IMR-90 (cell line): ENCODE results near the gene ZNF598. TPM values are rescaled to one million over a fixed set of nuclear protein-coding genes. Genes with fewer than 3 reads are reported as not detected.

Experiments used
- ATAC-seq: fragments of 200-7000 bp; cut with Tn5 transposase; 2 replicates; pipeline ENCODE4 v1.9.1; 2020; ENCODE audit warnings: low read depth, mild to moderate bottlenecking, moderate library complexity
- BruUV-seq: library from RNA; stranded (reverse); fragments of 400-500 nt; replicated peaks from 2 replicates; lab custom pipeline; 2021; lab: Mats Ljungman, UMichigan
- CTCF ChIA-PET: fragments of 300-600 bp; formaldehyde crosslinking; extraction: SDS; loops from one replicate; lab custom pipeline; 2021; ENCODE audit warnings: antibody characterized with exemption; lab: Yijun Ruan, JAX
- POLR2A ChIA-PET: fragments of 300-600 bp; sonication (Branson Sonifier 250); formaldehyde crosslinking; loops from one replicate; lab custom pipeline; 2022; ENCODE audit warnings: antibody characterized with exemption; ENCODE audit not compliant: unreplicated experiment; lab: Charles Lee
- DNase-seq: peaks from one replicate; pipeline ENCODE4 v3.0.0; 2013
- H2AFZ ChIP-seq: replicated peaks from 2 replicates; pipeline ENCODE3; 2013; ENCODE audit warnings: low read length, mild to moderate bottlenecking; ENCODE audit not compliant: poor library complexity
- H2AK5ac ChIP-seq: 2 replicates; pipeline ENCODE4 v1.6.1; 2013; ENCODE audit warnings: low read depth, low read length, inconsistent platforms
- H2AK9ac ChIP-seq: replicated peaks from 2 replicates; pipeline ENCODE3; 2013; ENCODE audit warnings: mild to moderate bottlenecking, low read depth, low read length, moderate library complexity; ENCODE audit not compliant: poor library complexity
- H2BK120ac ChIP-seq: 2 replicates; pipeline ENCODE4 v1.6.1; 2013; ENCODE audit warnings: low read depth, low read length, inconsistent platforms
- H2BK15ac ChIP-seq: 3 replicates; pipeline ENCODE4 v1.6.1; 2013; ENCODE audit warnings: low read depth, low read length, inconsistent platforms
- H2BK20ac ChIP-seq: 2 replicates; pipeline ENCODE4 v1.6.1; 2013; ENCODE audit warnings: low read depth, mild to moderate bottlenecking, inconsistent platforms, low read length, moderate library complexity
- H2BK5ac ChIP-seq: 2 replicates; pipeline ENCODE4 v1.6.1; 2013; ENCODE audit warnings: mild to moderate bottlenecking, low read depth, low read length, inconsistent platforms; ENCODE audit not compliant: poor library complexity, severe bottlenecking
- H3K14ac ChIP-seq: replicated peaks from 2 replicates; pipeline ENCODE4 v1.6.1; 2013; ENCODE audit warnings: low read depth, low read length, inconsistent platforms
- H3K18ac ChIP-seq: 2 replicates; pipeline ENCODE4 v1.6.1; 2013; ENCODE audit warnings: low read depth, low read length, control low read depth
- H3K23ac ChIP-seq: 2 replicates; pipeline ENCODE4 v1.6.1; 2013; ENCODE audit warnings: low read depth, low read length, inconsistent platforms
- H3K27ac ChIP-seq: 2 replicates; pipeline ENCODE4 v1.5.1; 2013; ENCODE audit warnings: mild to moderate bottlenecking, control low read depth, low read length; ENCODE audit not compliant: insufficient read depth
- H3K27me3 ChIP-seq: 2 replicates; pipeline ENCODE4 v1.6.1; 2013; ENCODE audit warnings: low read length; ENCODE audit not compliant: control insufficient read depth, insufficient read depth
- H3K36me3 ChIP-seq: 2 replicates; pipeline ENCODE4 v1.6.1; 2013; ENCODE audit warnings: low read length, mixed read lengths; ENCODE audit not compliant: control insufficient read depth, insufficient read depth
- H3K4ac ChIP-seq: 2 replicates; pipeline ENCODE4 v1.6.1; 2013; ENCODE audit warnings: low read depth, low read length, inconsistent platforms
- H3K4me1 ChIP-seq: 2 replicates; pipeline ENCODE4 v1.6.1; 2013; ENCODE audit warnings: low read length, mixed read lengths; ENCODE audit not compliant: control insufficient read depth, insufficient read depth
- H3K4me2 ChIP-seq: 2 replicates; pipeline ENCODE4 v1.6.1; 2013; ENCODE audit warnings: low read depth, mild to moderate bottlenecking, control low read depth, low read length, moderate library complexity
- H3K4me3 ChIP-seq: 2 replicates; pipeline ENCODE4 v1.5.1; 2013; ENCODE audit warnings: low read depth, mild to moderate bottlenecking, control low read depth, low read length, moderate library complexity; ENCODE audit not compliant: insufficient read depth
- H3K56ac ChIP-seq: 2 replicates; pipeline ENCODE4 v1.6.1; 2013; ENCODE audit warnings: low read length, inconsistent platforms; ENCODE audit not compliant: insufficient read depth; ENCODE audit errors: extremely low read depth
- H3K79me1 ChIP-seq, 2 experiments: 2 replicates each; pipeline ENCODE4 v1.6.1; 2013; ENCODE audit warnings: low read length in 2 of 2, inconsistent platforms in 1 of 2, low read depth in 1 of 2
- H3K9ac ChIP-seq: 2 replicates; pipeline ENCODE4 v1.6.1; 2013; ENCODE audit warnings: low read depth, low read length, control low read depth
- H3K9me1 ChIP-seq: 2 replicates; pipeline ENCODE4 v1.6.1; 2013; ENCODE audit warnings: low read length, inconsistent platforms; ENCODE audit not compliant: insufficient read depth
- H3K9me3 ChIP-seq: 2 replicates; pipeline ENCODE4 v1.6.1; 2013; ENCODE audit warnings: low read length; ENCODE audit not compliant: control insufficient read depth, insufficient read depth
- H4K20me1 ChIP-seq: 2 replicates; pipeline ENCODE4 v1.6.1; 2013; ENCODE audit warnings: low read length, inconsistent platforms; ENCODE audit not compliant: insufficient read depth
- H4K5ac ChIP-seq: 2 replicates; pipeline ENCODE4 v1.6.1; 2013; ENCODE audit warnings: mild to moderate bottlenecking, low read depth, low read length, control low read depth
- H4K8ac ChIP-seq, 2 experiments: 2 replicates each; pipeline ENCODE4 v1.6.1; 2013; ENCODE audit warnings: low read depth in 2 of 2, low read length in 2 of 2, control low read depth in 1 of 2, inconsistent platforms in 1 of 2
- H4K91ac ChIP-seq: 2 replicates; pipeline ENCODE4 v1.6.1; 2013; ENCODE audit warnings: low read depth, low read length, inconsistent platforms; ENCODE audit not compliant: insufficient read depth
- BHLHE40 ChIP-seq: fragments of 150-350 bp; IDR thresholded peaks from 2 replicates; pipeline ENCODE4 v1.6.1; 2016; ENCODE audit warnings: mild to moderate bottlenecking, low read depth, low read length
- CHD1 ChIP-seq: IDR thresholded peaks from 2 replicates; pipeline ENCODE4 v1.6.1; 2012; ENCODE audit warnings: low read depth, low read length, improper control_type of control experiment
- FOS ChIP-seq: fragments of 150-350 bp; IDR thresholded peaks from 2 replicates; pipeline ENCODE4 v1.6.1; 2016; ENCODE audit warnings: low read depth, low read length
- MAFK ChIP-seq: IDR thresholded peaks from 2 replicates; pipeline ENCODE4 v1.6.1; 2012; ENCODE audit warnings: low read depth, low read length, improper control_type of control experiment
- MAZ ChIP-seq: IDR thresholded peaks from 2 replicates; pipeline ENCODE4 v1.6.1; 2012; ENCODE audit warnings: low read depth, mild to moderate bottlenecking, low read length, improper control_type of control experiment, moderate library complexity, borderline replicate concordance
- MXI1 ChIP-seq: IDR thresholded peaks from 2 replicates; pipeline ENCODE4 v1.6.1; 2012; ENCODE audit warnings: low read depth, mild to moderate bottlenecking, low read length, moderate library complexity, borderline replicate concordance
- NFE2L2 ChIP-seq: fragments of 150-350 bp; IDR thresholded peaks from 2 replicates; pipeline ENCODE4 v1.6.1; 2016; ENCODE audit warnings: low read depth, mild to moderate bottlenecking, low read length
- POLR2A ChIP-seq: IDR thresholded peaks from 2 replicates; pipeline ENCODE4 v1.6.1; 2012; ENCODE audit warnings: mild to moderate bottlenecking, low read depth, low read length
- RCOR1 ChIP-seq: IDR thresholded peaks from 2 replicates; pipeline ENCODE4 v1.6.1; 2012; ENCODE audit warnings: mild to moderate bottlenecking, low read length, improper control_type of control experiment; ENCODE audit not compliant: insufficient replicate concordance
- RFX5 ChIP-seq: IDR thresholded peaks from 2 replicates; pipeline ENCODE4 v1.8.0; 2012; ENCODE audit warnings: low read depth, mild to moderate bottlenecking, low read length, moderate library complexity
- SMC3 ChIP-seq: fragments of 150-350 bp; IDR thresholded peaks from 2 replicates; pipeline ENCODE4 v1.6.1; 2016; ENCODE audit warnings: low read depth, mild to moderate bottlenecking, antibody characterized with exemption, low read length, moderate library complexity
- WGBS, 2 experiments: methylation state at CpG; one replicate each; pipeline versions ENCODE4 v1.1.5 to v1.1.7; 2013; ENCODE audit warnings: missing lambda C conversion rate in 2 of 2; ENCODE audit not compliant: insufficient read length in 1 of 2; ENCODE audit errors: extremely low coverage in 2 of 2; 5-methylcytosine and 5-hydroxymethylcytosine counted together
- dilution Hi-C: fragments of 300-500 bp; cut with HindIII; formaldehyde crosslinking; loops from one replicate; pipeline ENCODE4 v1.14.3; 2018; ENCODE audit warnings: low sequenced_read_pairs; ENCODE audit not compliant: unreplicated experiment
- in situ Hi-C: fragments of 300-500 bp; cut with MboI; formaldehyde crosslinking; loops from 3 replicates; pipeline ENCODE4 v1.14.3; 2019; ENCODE audit warnings: low sequenced_read_pairs, inconsistent platforms, mixed read lengths
- intact Hi-C: fragments of 100-400 bp; cut with micrococcal nuclease; formaldehyde crosslinking; loops from 2 replicates; pipeline ENCODE4 v1.10.0; 2022
- polyA plus RNA-seq, 3 experiments: library from polyadenylated mRNA; depleted of rRNA; stranded (reverse); fragments of >200 nt; gene quantifications; 2 replicates each; pipeline ENCODE4 v1.2.3, GENCODE V29; 2012; ENCODE audit warnings: low replicate concordance in 1 of 3
- total RNA-seq: library from RNA; depleted of rRNA; stranded (reverse); fragments of >200 nt; gene quantifications from 2 replicates; pipeline ENCODE4 v1.2.3, GENCODE V29; 2012
- TF ChIP-seq, protein P1 (sequence below): fragments of 150-350 bp; IDR thresholded peaks from 2 replicates; pipeline ENCODE4 v1.6.1; 2017; ENCODE audit warnings: mild to moderate bottlenecking, antibody characterized with exemption, low read length, low read depth
- TF ChIP-seq, protein P2 (sequence below): conservative IDR thresholded peaks from 2 replicates; pipeline ENCODE4 v1.5.1; 2012; ENCODE audit warnings: mild to moderate bottlenecking, low read depth, low read length, improper control_type of control experiment

Gene ZNF598
- total and polyA plus RNA-seq, 2 of the 4 experiments (the other 2 are of a cell fraction) = 3.4 to 36.4 TPM

DNA sequence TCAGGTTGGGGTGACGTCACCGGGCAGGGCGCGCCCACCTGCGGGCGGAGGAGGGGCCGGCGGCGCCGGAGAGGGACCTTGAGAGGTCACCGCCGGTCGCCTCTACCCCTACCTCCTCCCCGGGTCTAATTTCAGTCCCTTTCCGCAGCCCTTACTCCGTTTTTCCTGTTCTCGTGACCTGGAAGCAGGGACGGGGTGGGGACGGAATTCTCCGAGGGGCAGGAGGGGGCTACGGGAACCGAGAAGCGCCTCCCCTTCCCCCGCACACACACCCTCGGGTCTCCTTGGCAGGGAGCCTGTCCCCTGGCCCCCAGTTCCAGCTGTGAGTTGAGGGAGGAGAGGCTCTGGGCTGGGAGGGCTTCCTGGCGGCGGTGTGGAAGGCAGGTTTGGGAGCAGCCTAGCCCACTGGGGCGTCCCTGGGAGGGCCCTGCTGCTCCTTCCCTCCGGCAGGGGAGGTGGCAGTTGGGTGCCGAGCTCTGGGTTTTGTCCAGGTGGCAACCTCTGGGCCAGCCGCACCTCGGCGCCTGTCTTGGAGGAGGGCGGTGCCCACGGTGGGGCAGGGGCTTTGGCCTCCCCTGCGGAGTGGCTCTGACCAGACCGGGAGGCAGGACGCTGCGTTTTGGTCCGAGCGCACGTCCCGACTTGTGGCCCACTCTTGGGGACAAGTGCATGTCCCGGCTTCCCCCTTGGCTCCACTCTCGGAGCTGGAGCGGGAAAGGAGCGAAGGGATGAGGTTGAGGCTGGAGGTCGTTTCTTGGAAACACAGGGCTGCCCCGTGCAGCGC lies 19.1 kb downstream of the ZNF598 start (continued):
- no peak for TF ChIP-seq RCOR1

DNA sequence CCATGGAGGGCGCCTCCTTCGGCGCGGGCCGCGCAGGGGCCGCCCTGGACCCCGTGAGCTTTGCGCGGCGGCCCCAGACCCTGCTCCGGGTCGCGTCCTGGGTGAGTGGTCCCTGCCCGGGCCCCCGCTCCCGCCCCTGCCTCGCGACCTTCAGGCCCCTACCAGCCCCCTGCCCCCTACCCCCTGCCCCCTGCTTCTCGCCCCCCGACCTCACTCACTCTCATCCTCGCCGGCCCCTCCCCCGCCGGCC lies 19.6 kb downstream of the ZNF598 start:
- 0% methylated on average over 7 of the region's 25 CpGs; no CpG with 5 or more reads in 1 of the 2 experiments for WGBS, 2 experiments
- ChIA-PET CTCF (no interaction called here), POLR2A (no interaction called here)

More for the DNA sequence above, 19.6 kb downstream of the ZNF598 start:
- H3K79me1 ChIP-seq = peaks cover 16 to 24% of the 10 kb centered on the region in 2 experiments
- no peak overlapping the region for H2AK9ac ChIP-seq
- H3K18ac ChIP-seq = no peak overlapping the region
- H2BK120ac ChIP-seq = no peak overlapping the region
- no TSS peak for BruUV-seq
- peaks cover 18% of the 10 kb centered on the region for H3K4me1 ChIP-seq
- H3K27ac ChIP-seq = no peak overlapping the region
- H2BK15ac ChIP-seq = no peak overlapping the region
- intact Hi-C loops (no loop called here), in situ Hi-C loops (no loop called here), dilution Hi-C loops (no loop called here)
- no peak overlapping the region for H2AK5ac ChIP-seq
- no peaks in the 10 kb centered on the region for H4K20me1 ChIP-seq
- no peak overlapping the region for H3K4ac ChIP-seq
- peaks cover 13% of the 10 kb centered on the region for H3K36me3 ChIP-seq
- H3K4me3 ChIP-seq = peak overlapping the region; percentile 52
- peak overlapping the region; percentile 75 for H2AFZ ChIP-seq
- H3K56ac ChIP-seq = no peak overlapping the region
- peak overlapping the region; percentile 32 for H3K4me2 ChIP-seq
- H4K91ac ChIP-seq = no peak overlapping the region
- no peak overlapping the region for H2BK20ac ChIP-seq
- no peak overlapping the region for H3K9ac ChIP-seq
- DNase-seq = no peak
- no peak for TF ChIP-seq RFX5
- TF ChIP-seq FOS = no peak
- TF ChIP-seq, protein P1, sequence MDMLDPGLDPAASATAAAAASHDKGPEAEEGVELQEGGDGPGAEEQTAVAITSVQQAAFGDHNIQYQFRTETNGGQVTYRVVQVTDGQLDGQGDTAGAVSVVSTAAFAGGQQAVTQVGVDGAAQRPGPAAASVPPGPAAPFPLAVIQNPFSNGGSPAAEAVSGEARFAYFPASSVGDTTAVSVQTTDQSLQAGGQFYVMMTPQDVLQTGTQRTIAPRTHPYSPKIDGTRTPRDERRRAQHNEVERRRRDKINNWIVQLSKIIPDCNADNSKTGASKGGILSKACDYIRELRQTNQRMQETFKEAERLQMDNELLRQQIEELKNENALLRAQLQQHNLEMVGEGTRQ = no peak
- no peak for TF ChIP-seq POLR2A
- no peak for TF ChIP-seq MAZ
- TF ChIP-seq MXI1 = no peak
- no peak for TF ChIP-seq MAFK
- no peak for TF ChIP-seq NFE2L2
- no peak for TF ChIP-seq SMC3
- no peak for TF ChIP-seq CHD1
- TF ChIP-seq, protein P2, sequence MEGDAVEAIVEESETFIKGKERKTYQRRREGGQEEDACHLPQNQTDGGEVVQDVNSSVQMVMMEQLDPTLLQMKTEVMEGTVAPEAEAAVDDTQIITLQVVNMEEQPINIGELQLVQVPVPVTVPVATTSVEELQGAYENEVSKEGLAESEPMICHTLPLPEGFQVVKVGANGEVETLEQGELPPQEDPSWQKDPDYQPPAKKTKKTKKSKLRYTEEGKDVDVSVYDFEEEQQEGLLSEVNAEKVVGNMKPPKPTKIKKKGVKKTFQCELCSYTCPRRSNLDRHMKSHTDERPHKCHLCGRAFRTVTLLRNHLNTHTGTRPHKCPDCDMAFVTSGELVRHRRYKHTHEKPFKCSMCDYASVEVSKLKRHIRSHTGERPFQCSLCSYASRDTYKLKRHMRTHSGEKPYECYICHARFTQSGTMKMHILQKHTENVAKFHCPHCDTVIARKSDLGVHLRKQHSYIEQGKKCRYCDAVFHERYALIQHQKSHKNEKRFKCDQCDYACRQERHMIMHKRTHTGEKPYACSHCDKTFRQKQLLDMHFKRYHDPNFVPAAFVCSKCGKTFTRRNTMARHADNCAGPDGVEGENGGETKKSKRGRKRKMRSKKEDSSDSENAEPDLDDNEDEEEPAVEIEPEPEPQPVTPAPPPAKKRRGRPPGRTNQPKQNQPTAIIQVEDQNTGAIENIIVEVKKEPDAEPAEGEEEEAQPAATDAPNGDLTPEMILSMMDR = no peak
- TF ChIP-seq BHLHE40 = no peak
- no peak overlapping the region for H2BK5ac ChIP-seq
- peaks cover 19% of the 10 kb centered on the region for H3K9me1 ChIP-seq
- H3K23ac ChIP-seq = no peak overlapping the region
- peaks cover 17% of the 10 kb centered on the region for H3K27me3 ChIP-seq
- no peak for ATAC-seq
- no peak overlapping the region for H4K5ac ChIP-seq
- H3K14ac ChIP-seq = no peak overlapping the region
- H3K9me3 ChIP-seq = peaks cover 2% of the 10 kb centered on the region; the same call in 1 of the 2 replicates
- no peak overlapping the region for H4K8ac ChIP-seq
